ACC112 (cell line): Measurements from ENCODE around the gene SOX9.

Source experiments
- H2AFZ ChIP-seq: fragments of 200-600 bp; sonication (generic); one replicate; pipeline ENCODE4 v1.6.0; 2017; ENCODE audit warnings: antibody characterized with exemption, low read length; ENCODE audit not compliant: unreplicated experiment
- H3K27ac ChIP-seq: fragments of 200-600 bp; sonication (generic); 2 replicates; pipeline ENCODE4 v1.5.1; 2014; ENCODE audit warnings: low read depth, mild to moderate bottlenecking, antibody characterized with exemption, low read length, moderate library complexity
- H3K27me3 ChIP-seq: fragments of 200-600 bp; sonication (generic); 2 replicates; pipeline ENCODE4 v1.6.1; 2014; ENCODE audit warnings: mild to moderate bottlenecking, antibody characterized with exemption, low read length, moderate library complexity, mixed read lengths; ENCODE audit not compliant: insufficient read depth
- H3K36me3 ChIP-seq: fragments of 200-600 bp; sonication (generic); 2 replicates; pipeline ENCODE4 v1.6.1; 2016; ENCODE audit warnings: mild to moderate bottlenecking, antibody characterized with exemption, low read length, moderate library complexity, mixed read lengths; ENCODE audit not compliant: insufficient read depth
- H3K4me1 ChIP-seq: fragments of 200-600 bp; sonication (generic); one replicate; pipeline ENCODE4 v1.6.1; 2016; ENCODE audit warnings: low read length, mixed read lengths; ENCODE audit not compliant: insufficient read depth, unreplicated experiment, control insufficient read depth
- H3K4me3 ChIP-seq: fragments of 200-600 bp; sonication (generic); 2 replicates; pipeline ENCODE4 v1.5.1; 2014; ENCODE audit warnings: mild to moderate bottlenecking, low read depth, low read length
- H3K79me2 ChIP-seq: fragments of 200-600 bp; sonication (generic); one replicate; pipeline ENCODE4 v1.6.0; 2016; ENCODE audit warnings: low read length; ENCODE audit not compliant: control insufficient read depth, unreplicated experiment, insufficient read depth

Gene SOX9

GRCh38 chr17:72163474-72163873, 42.7 kb downstream of the SOX9 start:
- Histone ChIP-seq H3K4me3 (no peak overlapping the region), H3K36me3 (no peaks in the 10 kb centered on the region), H3K27ac (no peak overlapping the region), H2AFZ (no peak overlapping the region), H3K27me3 (peaks cover 7% of the 10 kb centered on the region), H3K4me1 (no peaks in the 10 kb centered on the region), H3K79me2 (no peaks in the 10 kb centered on the region)

GRCh38 chr17:72164158-72164739, 43.4 kb downstream of the SOX9 start:
- no peaks in the 10 kb centered on the region for H3K79me2 ChIP-seq
- H3K27me3 ChIP-seq: peaks cover 7% of the 10 kb centered on the region
- H3K27ac ChIP-seq: no peak overlapping the region
- no peaks in the 10 kb centered on the region for H3K36me3 ChIP-seq
- no peak overlapping the region for H3K4me3 ChIP-seq
- no peak overlapping the region for H2AFZ ChIP-seq
- H3K4me1 ChIP-seq: no peaks in the 10 kb centered on the region

- H2AFZ ChIP-seq: no peak overlapping the region
- H3K4me1 ChIP-seq: no peaks in the 10 kb centered on the region
- peaks cover 7% of the 10 kb centered on the region for H3K27me3 ChIP-seq
- H3K4me3 ChIP-seq: no peak overlapping the region
- no peak overlapping the region for H3K27ac ChIP-seq
- no peaks in the 10 kb centered on the region for H3K36me3 ChIP-seq
- no peaks in the 10 kb centered on the region for H3K79me2 ChIP-seq
Measured at GRCh38 chr17:72165192-72165866, 44.5 kb downstream of the SOX9 start.

- Histone ChIP-seq H3K79me2 (no peaks in the 10 kb centered on the region), H3K4me1 (no peaks in the 10 kb centered on the region), H3K27ac (no peak overlapping the region), H3K36me3 (no peaks in the 10 kb centered on the region), H3K27me3 (peaks cover 7% of the 10 kb centered on the region), H3K4me3 (no peak overlapping the region), H2AFZ (no peak overlapping the region)
Measured at GRCh38 chr17:72165867-72166439, 45.1 kb downstream of the SOX9 start.

DNA sequence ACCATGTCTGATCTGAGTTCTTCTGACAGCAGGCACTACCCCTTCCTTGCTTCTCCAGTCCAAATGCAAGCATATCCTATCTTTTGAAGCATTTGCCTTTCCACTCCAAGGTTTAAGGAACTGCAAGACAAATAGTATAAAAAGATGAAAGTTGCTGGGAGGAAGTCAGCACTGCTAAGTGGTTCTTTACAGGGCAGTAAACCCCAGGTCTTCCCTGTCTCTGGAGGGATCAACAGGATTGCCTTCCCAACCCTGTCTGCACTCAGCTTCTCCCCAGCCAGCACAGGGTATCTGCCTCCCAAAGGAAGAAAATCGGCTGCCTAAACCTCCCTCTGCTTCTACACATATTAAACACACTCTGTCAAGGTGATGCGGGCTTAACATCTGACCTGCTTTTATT, 46.8 kb downstream of the SOX9 start:
- Histone ChIP-seq H2AFZ (no peak overlapping the region), H3K4me1 (no peaks in the 10 kb centered on the region), H3K27ac (no peak overlapping the region), H3K4me3 (no peak overlapping the region), H3K79me2 (no peaks in the 10 kb centered on the region), H3K27me3 (peaks cover 7% of the 10 kb centered on the region), H3K36me3 (no peaks in the 10 kb centered on the region)

GRCh38 chr17:72169823-72170222, 49.0 kb downstream of the SOX9 start:
- Histone ChIP-seq H3K79me2 (no peaks in the 10 kb centered on the region), H3K27ac (no peak overlapping the region), H3K27me3 (peaks cover 7% of the 10 kb centered on the region), H3K36me3 (no peaks in the 10 kb centered on the region), H2AFZ (no peak overlapping the region), H3K4me3 (no peak overlapping the region), H3K4me1 (no peaks in the 10 kb centered on the region)

DNA sequence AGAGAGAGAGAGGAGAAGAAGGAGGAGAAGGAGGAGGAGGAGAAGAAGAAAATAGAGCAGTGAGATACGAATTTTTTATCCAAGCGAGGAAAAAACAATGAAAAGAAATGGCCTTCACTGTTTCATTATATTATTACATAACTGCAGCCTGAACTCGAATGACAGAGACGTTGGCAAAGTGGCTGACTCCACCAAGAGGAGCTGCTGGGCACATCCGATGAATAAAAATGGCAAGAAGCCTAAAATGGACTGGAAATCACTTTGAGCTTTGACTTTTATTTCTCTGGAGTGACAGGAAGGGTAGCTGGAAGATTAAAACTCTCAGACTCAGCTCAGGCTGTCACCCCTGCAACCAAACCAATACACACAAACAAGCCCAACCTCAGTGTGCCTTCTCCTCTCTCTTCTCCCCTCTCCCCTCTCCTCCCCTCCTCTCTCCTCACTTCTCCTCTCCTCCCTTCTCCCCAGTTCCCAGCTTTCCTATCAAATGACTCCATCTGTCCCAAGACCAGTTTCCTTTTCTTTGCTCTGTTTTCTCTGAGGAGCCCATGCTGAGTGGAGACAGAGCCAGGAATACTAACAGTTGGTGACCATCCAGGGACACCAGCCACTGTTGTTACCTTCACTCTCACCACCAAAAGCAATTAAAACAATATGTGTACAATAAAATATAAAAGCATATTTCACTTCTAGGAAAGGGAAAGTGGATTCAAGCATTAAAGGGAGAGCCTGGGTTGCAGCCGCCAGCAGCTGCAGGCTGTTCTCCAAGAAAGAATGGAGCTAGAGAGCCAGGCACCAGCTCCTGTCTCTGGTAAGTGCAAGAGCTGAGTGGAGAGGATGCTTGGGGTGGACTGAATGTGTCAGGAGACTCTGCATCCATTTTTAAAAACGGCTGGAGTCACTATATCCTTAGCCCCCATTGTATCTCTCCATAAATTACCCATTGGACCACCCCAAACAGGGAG, 51.2 kb downstream of the SOX9 start:
- no peak overlapping the region for H3K4me3 ChIP-seq
- H3K27ac ChIP-seq: no peak overlapping the region
- no peak overlapping the region for H2AFZ ChIP-seq
- peaks cover 5% of the 10 kb centered on the region for H3K27me3 ChIP-seq
- no peaks in the 10 kb centered on the region for H3K36me3 ChIP-seq
- no peaks in the 10 kb centered on the region for H3K4me1 ChIP-seq
- no peaks in the 10 kb centered on the region for H3K79me2 ChIP-seq

- H3K27ac ChIP-seq: no peak overlapping the region
- H3K36me3 ChIP-seq: no peaks in the 10 kb centered on the region
- H3K79me2 ChIP-seq: no peaks in the 10 kb centered on the region
- no peaks in the 10 kb centered on the region for H3K27me3 ChIP-seq
- no peak overlapping the region for H3K4me3 ChIP-seq
- H2AFZ ChIP-seq: no peak overlapping the region
- no peaks in the 10 kb centered on the region for H3K4me1 ChIP-seq
Measured at GRCh38 chr17:72173499-72174116, 52.8 kb downstream of the SOX9 start.

- Histone ChIP-seq H3K4me3 (no peak overlapping the region), H3K79me2 (no peaks in the 10 kb centered on the region), H3K27me3 (no peaks in the 10 kb centered on the region), H2AFZ (no peak overlapping the region), H3K36me3 (no peaks in the 10 kb centered on the region), H3K4me1 (no peaks in the 10 kb centered on the region), H3K27ac (no peak overlapping the region)
Measured at GRCh38 chr17:72175263-72175662, 54.4 kb downstream of the SOX9 start.
